CD4-positive, alpha-beta T cell treated with Interleukin-15 for 1 hour (primary cell): Measurements from ENCODE around the gene ZFP82.

Experiments used
- DNase-seq: peaks from one replicate; pipeline ENCODE4 v3.0.0-alpha.2; 2020

ZFP82 gene

GRCh38 chr19:36371886-36372285 lies 46.6 kb downstream of the ZFP82 start:
- DNase-seq: no peak

- DNase-seq: no peak
These were observed 54.6 kb downstream of the ZFP82 start for GRCh38 chr19:36363845-36364244.
